ENCODE results near the gene MYL11. TPM values are rescaled to one million over a fixed set of nuclear protein-coding genes. Genes with fewer than 3 reads are reported as not detected.

The MYL11 gene
- total RNA-seq, 2 experiments from 2014 or later: 0.87 to 1.2 TPM

- POLR2A ChIA-PET: interaction anchor here (0.8 to 8.0 kb wide), 7 partner anchors 12 to 326 kb away, joined by 3 to 73 read pairs (median 3); partner anchors contain the start of genes ALDOA, CD2BP2, SEPTIN1 and ZNF48
- H3K4me1 Mint-ChIP-seq (ENCODE audit: low read depth): peaks cover 35% of the 10 kb centered on the region
- H3K27ac Mint-ChIP-seq: peak within 1 kb of the TSS; percentile 92
- intact Hi-C loops (cut with micrococcal nuclease): loop anchor here (5.0 to 10.0 kb wide), 3 partner anchors 37 to 306 kb away; partner anchors contain the start of genes ALDOA, TBX6, YPEL3 and ZNF771
- peak; percentile 99 for DNase-seq
- no peaks in the 10 kb centered on the region for H3K27me3 Mint-ChIP-seq
- TF ChIP-seq CTCF (IDR thresholded peaks at IDR 0.05): no peak
- ATAC-seq: peak; percentile 87
- H3K36me3 Mint-ChIP-seq (ENCODE audit: low read depth): peaks cover 26% of the 10 kb centered on the region
- peak within 1 kb of the TSS; percentile 95 for H3K4me3 Mint-ChIP-seq
- no peaks in the 10 kb centered on the region for H3K9me3 Mint-ChIP-seq
- CTCF ChIA-PET: interaction anchor here (0.8 to 2.3 kb wide), 11 partner anchors 10 to 165 kb away, joined by 3 to 19 read pairs (median 3); partner anchors contain the start of genes DCTPP1, ZNF48 and ZNF771
These were observed 4.0 kb upstream of the MYL11 start, which contains the start of gene TBC1D10B for GRCh38 chr16:30370456-30371247. Gene TBC1D10B (minus strand): TSS chr16:30370494. CDS start chr16:30370183, 311 bp downstream.

GRCh38 chr16:30371248-30371816 lies 3.3 kb upstream of the MYL11 start:
- intact Hi-C loops (cut with micrococcal nuclease): loop anchor here (5.0 to 10.0 kb wide), 3 partner anchors 36 to 307 kb away; partner anchors contain the start of genes ALDOA, TBX6, YPEL3 and ZNF771
- Mint-ChIP-seq H3K36me3 (ENCODE audit: low read depth) (peaks cover 24% of the 10 kb centered on the region), H3K4me1 (ENCODE audit: low read depth) (peaks cover 33% of the 10 kb centered on the region), H3K27me3 (no peaks in the 10 kb centered on the region), H3K4me3 (peak overlapping the region; percentile 75), H3K27ac (peak overlapping the region; percentile 92), H3K9me3 (no peaks in the 10 kb centered on the region)
- ATAC-seq (no peak), DNase-seq (no peak)
- TF ChIP-seq CTCF (IDR thresholded peaks at IDR 0.05): no peak
- ChIA-PET POLR2A (interaction anchor here (0.7 to 8.0 kb wide), 10 partner anchors 11 to 325 kb away, joined by 3 to 73 read pairs (median 3); partner anchors contain the start of genes ALDOA, CD2BP2, ITGAL and SEPTIN1), CTCF (interaction anchor here (0.7 to 2.3 kb wide), 13 partner anchors 9 to 244 kb away, joined by 3 to 19 read pairs (median 3); partner anchors contain the start of genes DCTPP1, ZNF48 and ZNF771)

- Mint-ChIP-seq H3K27me3 (no peaks in the 10 kb centered on the region), H3K36me3 (ENCODE audit: low read depth) (peaks cover 18% of the 10 kb centered on the region), H3K9me3 (no peaks in the 10 kb centered on the region), H3K27ac (peak overlapping the region; percentile 92), H3K4me3 (peak overlapping the region; percentile 75), H3K4me1 (ENCODE audit: low read depth) (peaks cover 33% of the 10 kb centered on the region)
- POLR2A ChIA-PET: interaction anchor here (0.7 to 8.0 kb wide), 6 partner anchors 10 to 190 kb away, joined by 3 to 73 read pairs (median 3); partner anchors contain the start of genes CD2BP2, ITGAL, SEPTIN1 and ZNF48
- DNase-seq (no peak), ATAC-seq (no peak)
- CTCF ChIA-PET: interaction anchor here (1.0 to 2.3 kb wide), 5 partner anchors 23 to 243 kb away, joined by 3 to 19 read pairs (median 3); partner anchors contain the start of gene ZNF48
- intact Hi-C loops (cut with micrococcal nuclease): loop anchor here (5.0 to 10.0 kb wide), 3 partner anchors 35 to 307 kb away; partner anchors contain the start of genes ALDOA, TBX6, YPEL3 and ZNF771
- TF ChIP-seq CTCF (IDR thresholded peaks at IDR 0.05): no peak
These were observed 2.4 kb upstream of the MYL11 start for GRCh38 chr16:30372038-30372712.

GRCh38 chr16:30372725-30373124 lies 1.9 kb upstream of the MYL11 start:
- ATAC-seq (no peak), DNase-seq (no peak)
- ChIA-PET POLR2A (interaction anchor here (2.3 to 8.0 kb wide), 2 partner anchors 10 to 15 kb away, joined by 14 to 73 read pairs; partner anchors contain the start of genes CD2BP2 and SEPTIN1), CTCF (interaction anchor here (1.5 to 2.3 kb wide), 2 partner anchors 37 to 243 kb away, joined by 3 to 19 read pairs; no protein-coding TSS in a partner anchor)
- no peaks in the 10 kb centered on the region for H3K27me3 Mint-ChIP-seq
- no peaks in the 10 kb centered on the region for H3K9me3 Mint-ChIP-seq
- intact Hi-C loops (cut with micrococcal nuclease): loop anchor here (5.0 to 10.0 kb wide), 3 partner anchors 35 to 308 kb away; partner anchors contain the start of genes ALDOA, TBX6, YPEL3 and ZNF771
- H3K36me3 Mint-ChIP-seq (ENCODE audit: low read depth): peaks cover 12% of the 10 kb centered on the region
- H3K4me1 Mint-ChIP-seq (ENCODE audit: low read depth): peaks cover 30% of the 10 kb centered on the region
- no peak overlapping the region for H3K4me3 Mint-ChIP-seq
- no peak for TF ChIP-seq CTCF (IDR thresholded peaks at IDR 0.05)
- H3K27ac Mint-ChIP-seq: peak overlapping the region; percentile 92
